Fibroblast of mammary gland (primary cell): ENCODE measurements around the gene PRIM1.
A peak's percentile ranks its signal among the peaks of the same experiment; 100 is the strongest.
"Not testable (repeated sequence)": the region's sequence is repeated elsewhere in the genome, so short reads cannot be mapped to it uniquely, and the experiment has no call there.

Experiments used
- DNase-seq: peaks from one replicate; pipeline ENCODE4 v3.0.0-alpha.2; 2010; ENCODE audit warnings: low read depth
- H3K4me3 ChIP-seq: 2 replicates; pipeline ENCODE4 v1.5.1; 2011; ENCODE audit warnings: low read depth, mild to moderate bottlenecking, low read length, moderate library complexity; ENCODE audit not compliant: control insufficient read depth
- TF ChIP-seq, protein P1 (sequence below): conservative IDR thresholded peaks from 2 replicates; pipeline ENCODE4 v1.5.1; 2011; ENCODE audit warnings: low read depth, low read length, inconsistent platforms; ENCODE audit not compliant: control insufficient read depth, insufficient read depth

The PRIM1 gene

GRCh38 chr12:56760460-56760859 lies 8.3 kb upstream of the PRIM1 start:
- TF ChIP-seq, protein P1, sequence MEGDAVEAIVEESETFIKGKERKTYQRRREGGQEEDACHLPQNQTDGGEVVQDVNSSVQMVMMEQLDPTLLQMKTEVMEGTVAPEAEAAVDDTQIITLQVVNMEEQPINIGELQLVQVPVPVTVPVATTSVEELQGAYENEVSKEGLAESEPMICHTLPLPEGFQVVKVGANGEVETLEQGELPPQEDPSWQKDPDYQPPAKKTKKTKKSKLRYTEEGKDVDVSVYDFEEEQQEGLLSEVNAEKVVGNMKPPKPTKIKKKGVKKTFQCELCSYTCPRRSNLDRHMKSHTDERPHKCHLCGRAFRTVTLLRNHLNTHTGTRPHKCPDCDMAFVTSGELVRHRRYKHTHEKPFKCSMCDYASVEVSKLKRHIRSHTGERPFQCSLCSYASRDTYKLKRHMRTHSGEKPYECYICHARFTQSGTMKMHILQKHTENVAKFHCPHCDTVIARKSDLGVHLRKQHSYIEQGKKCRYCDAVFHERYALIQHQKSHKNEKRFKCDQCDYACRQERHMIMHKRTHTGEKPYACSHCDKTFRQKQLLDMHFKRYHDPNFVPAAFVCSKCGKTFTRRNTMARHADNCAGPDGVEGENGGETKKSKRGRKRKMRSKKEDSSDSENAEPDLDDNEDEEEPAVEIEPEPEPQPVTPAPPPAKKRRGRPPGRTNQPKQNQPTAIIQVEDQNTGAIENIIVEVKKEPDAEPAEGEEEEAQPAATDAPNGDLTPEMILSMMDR, result no peak
- H3K4me3 ChIP-seq, result no peak overlapping the region
- no peak for DNase-seq

- DNase-seq, result peak; percentile 43
- TF ChIP-seq, protein P1, result no peak
- no peak overlapping the region for H3K4me3 ChIP-seq
Measured at GRCh38 chr12:56759263-56759908, 7.3 kb upstream of the PRIM1 start.

DNA sequence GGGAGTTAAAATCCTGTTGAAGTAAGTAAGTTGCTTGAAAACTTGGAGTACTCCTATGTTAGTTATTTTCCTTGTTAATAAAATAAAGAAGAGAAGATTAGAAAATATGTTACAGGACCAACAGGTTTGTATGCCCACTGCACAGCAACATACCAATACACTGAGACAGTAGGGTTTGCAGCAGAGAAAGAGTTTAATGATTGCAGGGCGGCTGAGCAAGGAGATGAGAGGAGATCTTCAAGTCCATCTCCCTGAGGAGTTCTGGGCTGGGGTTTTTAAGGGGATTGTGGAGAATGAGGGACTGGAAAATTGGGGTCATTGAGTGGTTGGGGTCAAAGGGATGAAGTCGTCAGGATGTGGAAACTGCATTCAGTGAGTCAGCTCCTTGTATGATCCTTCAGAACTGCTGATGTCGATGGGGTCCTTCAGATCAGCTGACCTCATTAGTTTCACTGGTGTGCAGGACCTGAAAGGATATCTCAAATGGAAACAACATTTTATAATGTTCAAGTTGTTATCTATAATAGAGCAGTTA lies 6.7 kb upstream of the PRIM1 start:
- H3K4me3 ChIP-seq, result no peak overlapping the region
- TF ChIP-seq, protein P1, result no peak
- DNase-seq, result peak; percentile 60

- DNase-seq, H3K4me3 ChIP-seq: not testable (repeated sequence)
Measured at GRCh38 chr12:56757971-56758370, 5.8 kb upstream of the PRIM1 start.

GRCh38 chr12:56753566-56753965 lies 1.4 kb upstream of the PRIM1 start:
- TF ChIP-seq, protein P1, result no peak
- no peak for DNase-seq

GRCh38 chr12:56750596-56750995 lies 1.5 kb downstream of the PRIM1 start:
- not testable (repeated sequence) for DNase-seq, H3K4me3 ChIP-seq

More at GRCh38 chr12:56753566-56753965, 1.4 kb upstream of the PRIM1 start:
- H3K4me3 ChIP-seq, result no peak overlapping the region

- DNase-seq, result no peak
- no peak overlapping the region for H3K4me3 ChIP-seq
- TF ChIP-seq, protein P1, result no peak
Measured at GRCh38 chr12:56749853-56750252, 2.3 kb downstream of the PRIM1 start.

GRCh38 chr12:56749359-56749758 lies 2.8 kb downstream of the PRIM1 start:
- TF ChIP-seq, protein P1, result no peak
- H3K4me3 ChIP-seq, result no peak overlapping the region
- DNase-seq, result no peak
